Epithelial cell of esophagus (primary cell): ENCODE data around the gene SYT8.

Experiments
- DNase-seq: peaks from one replicate; pipeline ENCODE4 v3.0.0; 2010; ENCODE audit warnings: low read depth
- H3K4me3 ChIP-seq: 2 replicates; pipeline ENCODE4 v1.5.1; 2011; ENCODE audit warnings: mild to moderate bottlenecking, low read length, control low read depth
- CTCF ChIP-seq: IDR thresholded peaks from 2 replicates; pipeline ENCODE4 v1.5.1; 2011; ENCODE audit warnings: low read depth, mild to moderate bottlenecking, low read length, control low read depth, inconsistent platforms; ENCODE audit not compliant: insufficient read depth; ENCODE audit errors: missing control alignments

Gene SYT8

GRCh38 chr11:1860108-1860507 lies 25.3 kb downstream of the SYT8 start:
- DNase-seq, result no peak
- no peak for TF ChIP-seq CTCF
- no peak overlapping the region for H3K4me3 ChIP-seq

GRCh38 chr11:1861435-1862411 lies 26.9 kb downstream of the SYT8 start:
- no peak for DNase-seq
- TF ChIP-seq CTCF, result no peak
- no peak overlapping the region for H3K4me3 ChIP-seq

GRCh38 chr11:1862588-1863351 lies 28.0 kb downstream of the SYT8 start:
- no peak overlapping the region for H3K4me3 ChIP-seq
- DNase-seq, result no peak

GRCh38 chr11:1863352-1864216 lies 28.8 kb downstream of the SYT8 start:
- peak; percentile 81 for DNase-seq
- TF ChIP-seq CTCF, result no peak
- no peak overlapping the region for H3K4me3 ChIP-seq

More at GRCh38 chr11:1862588-1863351, 28.0 kb downstream of the SYT8 start:
- no peak for TF ChIP-seq CTCF

- H3K4me3 ChIP-seq, result no peak overlapping the region
- DNase-seq, result no peak
- no peak for TF ChIP-seq CTCF
These were observed 29.4 kb downstream of the SYT8 start for GRCh38 chr11:1864231-1864630.
